ENCODE data around the gene ISOC1.
A peak's percentile ranks its signal among the peaks of the same experiment; 100 is the strongest.

The ISOC1 gene

DNA sequence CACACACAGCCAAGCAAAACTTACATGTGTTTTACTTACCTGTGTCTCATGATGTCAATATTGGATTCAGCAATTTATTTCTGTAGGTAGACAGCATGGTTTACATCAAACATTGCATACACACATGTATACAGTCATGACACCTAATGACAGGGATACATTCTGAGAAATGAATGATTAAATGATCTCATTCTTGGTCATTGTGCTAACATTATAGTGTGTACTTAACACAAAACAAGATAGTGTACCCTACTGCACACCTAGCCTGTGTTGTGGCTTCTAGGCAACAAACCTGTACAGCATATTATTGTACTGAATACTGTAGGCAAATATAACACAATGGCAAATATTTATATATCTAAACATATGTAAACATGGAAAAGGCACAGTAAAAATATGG is 28.0 kb downstream of the ISOC1 start:
- Mint-ChIP-seq H3K36me3 (ENCODE audit: low read depth) (peaks cover 4% of the 10 kb centered on the region), H3K27ac (no peak overlapping the region), H3K9me3 (no peaks in the 10 kb centered on the region), H3K4me3 (no peak overlapping the region), H3K4me1 (peaks cover 14% of the 10 kb centered on the region), H3K27me3 (ENCODE audit: low read depth) (no peaks in the 10 kb centered on the region)
- TF ChIP-seq, protein P1, sequence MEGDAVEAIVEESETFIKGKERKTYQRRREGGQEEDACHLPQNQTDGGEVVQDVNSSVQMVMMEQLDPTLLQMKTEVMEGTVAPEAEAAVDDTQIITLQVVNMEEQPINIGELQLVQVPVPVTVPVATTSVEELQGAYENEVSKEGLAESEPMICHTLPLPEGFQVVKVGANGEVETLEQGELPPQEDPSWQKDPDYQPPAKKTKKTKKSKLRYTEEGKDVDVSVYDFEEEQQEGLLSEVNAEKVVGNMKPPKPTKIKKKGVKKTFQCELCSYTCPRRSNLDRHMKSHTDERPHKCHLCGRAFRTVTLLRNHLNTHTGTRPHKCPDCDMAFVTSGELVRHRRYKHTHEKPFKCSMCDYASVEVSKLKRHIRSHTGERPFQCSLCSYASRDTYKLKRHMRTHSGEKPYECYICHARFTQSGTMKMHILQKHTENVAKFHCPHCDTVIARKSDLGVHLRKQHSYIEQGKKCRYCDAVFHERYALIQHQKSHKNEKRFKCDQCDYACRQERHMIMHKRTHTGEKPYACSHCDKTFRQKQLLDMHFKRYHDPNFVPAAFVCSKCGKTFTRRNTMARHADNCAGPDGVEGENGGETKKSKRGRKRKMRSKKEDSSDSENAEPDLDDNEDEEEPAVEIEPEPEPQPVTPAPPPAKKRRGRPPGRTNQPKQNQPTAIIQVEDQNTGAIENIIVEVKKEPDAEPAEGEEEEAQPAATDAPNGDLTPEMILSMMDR (IDR thresholded peaks at IDR 0.05; ENCODE audit: unreplicated experiment in 3 of 3): no peak

DNA sequence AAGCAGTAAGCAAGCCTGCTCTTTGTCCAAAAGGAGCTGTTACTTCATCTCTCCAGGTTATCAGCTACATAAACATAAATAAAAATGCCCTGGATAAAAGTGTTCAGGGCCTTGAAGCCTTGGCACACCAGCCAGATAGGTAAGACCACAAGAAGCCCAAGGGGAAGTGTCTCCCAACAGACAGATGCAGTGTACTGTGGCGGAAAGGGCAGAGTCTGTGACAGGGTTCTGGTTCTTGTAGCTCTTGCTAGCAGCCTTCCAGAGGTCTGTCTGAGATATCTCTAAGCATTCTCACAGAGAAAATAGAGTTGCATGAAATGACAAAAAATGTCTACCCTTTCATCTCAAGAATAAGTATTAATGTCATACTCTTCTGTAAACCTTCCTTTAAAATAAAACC is 30.1 kb downstream of the ISOC1 start:
- Mint-ChIP-seq H3K9me3 (no peaks in the 10 kb centered on the region), H3K36me3 (ENCODE audit: low read depth) (no peaks in the 10 kb centered on the region), H3K4me3 (no peak overlapping the region), H3K27me3 (ENCODE audit: low read depth) (no peaks in the 10 kb centered on the region), H3K27ac (no peak overlapping the region), H3K4me1 (no peaks in the 10 kb centered on the region)
- TF ChIP-seq, protein P1 (IDR thresholded peaks at IDR 0.05; ENCODE audit: unreplicated experiment in 3 of 3): no peak

DNA sequence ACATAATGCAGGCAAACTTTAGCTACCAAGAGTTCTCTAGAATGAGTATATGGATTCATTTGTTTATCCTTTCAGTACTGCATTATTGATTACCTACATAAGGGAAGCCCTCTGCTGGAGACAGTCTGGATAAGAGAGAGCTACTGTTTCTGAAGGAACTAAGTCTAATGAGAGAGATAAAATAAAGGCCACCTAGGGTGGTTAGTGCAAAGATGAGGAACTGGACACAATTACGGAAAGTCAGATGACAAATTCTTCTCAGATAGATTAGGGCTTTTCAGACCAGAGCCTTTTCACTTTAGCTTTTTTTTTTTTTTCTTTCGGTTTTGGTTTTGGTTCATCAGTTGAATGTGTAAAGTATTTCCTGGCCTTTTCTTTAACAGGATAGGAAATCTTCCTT is 31.3 kb downstream of the ISOC1 start:
- TF ChIP-seq, protein P1 (IDR thresholded peaks at IDR 0.05; ENCODE audit: unreplicated experiment in 3 of 3): peak in 1 of 3 experiments; percentile 5
- no peak overlapping the region for H3K27ac Mint-ChIP-seq
- H3K9me3 Mint-ChIP-seq: no peaks in the 10 kb centered on the region
- H3K36me3 Mint-ChIP-seq (ENCODE audit: low read depth): no peaks in the 10 kb centered on the region
- H3K4me3 Mint-ChIP-seq: no peak overlapping the region
- H3K4me1 Mint-ChIP-seq: no peaks in the 10 kb centered on the region
- no peaks in the 10 kb centered on the region for H3K27me3 Mint-ChIP-seq (ENCODE audit: low read depth)

DNA sequence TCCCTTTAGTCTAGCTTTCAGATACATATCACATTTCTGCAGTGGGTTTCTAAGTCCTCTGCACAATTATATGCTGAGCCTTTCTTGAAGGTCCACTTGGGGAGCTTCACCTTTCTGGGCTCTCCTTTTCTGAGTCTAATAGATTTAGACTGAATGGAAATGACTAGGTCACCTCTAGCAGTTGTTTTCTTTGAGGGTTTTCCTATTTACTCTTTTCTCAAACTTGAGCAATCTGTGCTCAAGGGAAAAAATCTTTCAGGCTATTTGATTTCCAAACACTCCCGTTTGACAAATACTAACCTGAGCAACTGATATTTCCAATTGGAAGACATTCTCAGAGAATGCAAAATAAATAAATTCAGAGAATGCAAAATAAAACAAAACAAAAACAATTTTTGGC is 39.0 kb downstream of the ISOC1 start:
- no peaks in the 10 kb centered on the region for H3K27me3 Mint-ChIP-seq (ENCODE audit: low read depth)
- H3K36me3 Mint-ChIP-seq (ENCODE audit: low read depth): no peaks in the 10 kb centered on the region
- H3K4me1 Mint-ChIP-seq: no peaks in the 10 kb centered on the region
- H3K4me3 Mint-ChIP-seq: no peak overlapping the region
- no peak overlapping the region for H3K27ac Mint-ChIP-seq
- TF ChIP-seq, protein P1 (IDR thresholded peaks at IDR 0.05; ENCODE audit: unreplicated experiment in 3 of 3): no peak
- no peaks in the 10 kb centered on the region for H3K9me3 Mint-ChIP-seq

DNA sequence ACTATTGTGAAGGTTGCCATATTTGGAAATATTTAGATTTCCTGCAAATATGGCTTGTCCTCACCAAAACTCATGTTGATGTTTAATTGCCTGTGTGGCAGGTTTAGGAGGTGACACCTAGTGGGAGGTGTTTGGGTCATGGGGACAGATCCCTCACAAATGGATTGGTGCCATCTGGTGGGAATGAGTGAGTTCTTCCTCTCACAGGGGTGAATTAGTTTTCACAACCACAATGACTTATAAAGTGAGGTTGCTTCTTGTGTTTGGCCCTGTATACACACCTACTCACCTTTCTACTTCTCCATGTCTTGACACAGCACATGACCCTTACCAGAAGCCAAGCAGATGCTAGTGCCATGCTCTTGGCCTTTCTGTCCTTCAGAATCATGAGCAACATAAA is 41.1 kb downstream of the ISOC1 start:
- Mint-ChIP-seq H3K27me3 (ENCODE audit: low read depth) (no peaks in the 10 kb centered on the region), H3K4me3 (no peak overlapping the region), H3K27ac (no peak overlapping the region), H3K4me1 (no peaks in the 10 kb centered on the region), H3K36me3 (ENCODE audit: low read depth) (no peaks in the 10 kb centered on the region), H3K9me3 (no peaks in the 10 kb centered on the region)
- TF ChIP-seq, protein P1 (IDR thresholded peaks at IDR 0.05; ENCODE audit: unreplicated experiment in 3 of 3): no peak

DNA sequence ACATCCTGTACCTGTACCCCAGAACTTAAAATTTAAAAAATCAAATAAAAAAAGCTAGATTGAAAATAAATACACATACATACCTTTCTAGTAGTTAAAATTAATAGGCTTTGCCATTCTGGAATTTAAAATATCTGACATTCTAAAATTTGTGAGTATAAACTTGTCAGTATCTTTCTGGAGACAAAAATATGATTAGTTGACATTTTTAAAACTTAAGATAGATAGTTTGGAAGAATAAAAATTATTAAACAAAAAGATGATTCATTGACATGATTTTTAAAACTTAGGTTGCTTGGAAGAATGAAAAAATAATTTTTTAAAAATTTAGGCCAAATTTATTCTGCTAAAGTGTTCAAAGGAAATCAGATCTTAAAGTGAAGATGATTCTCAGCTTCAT is 43.1 kb downstream of the ISOC1 start:
- H3K27me3 Mint-ChIP-seq (ENCODE audit: low read depth): no peaks in the 10 kb centered on the region
- H3K9me3 Mint-ChIP-seq: no peaks in the 10 kb centered on the region
- H3K27ac Mint-ChIP-seq: no peak overlapping the region
- H3K4me3 Mint-ChIP-seq: no peak overlapping the region
- H3K36me3 Mint-ChIP-seq (ENCODE audit: low read depth): no peaks in the 10 kb centered on the region
- H3K4me1 Mint-ChIP-seq: peaks cover 11% of the 10 kb centered on the region
- TF ChIP-seq, protein P1 (IDR thresholded peaks at IDR 0.05; ENCODE audit: unreplicated experiment in 3 of 3): no peak

Measured in nephron (organoid).